ENCODE results near the gene NUP205. TPM values are rescaled to one million over a fixed set of nuclear protein-coding genes. Genes with fewer than 3 reads are reported as not detected.
"Not testable (repeated sequence)": the region's sequence is repeated elsewhere in the genome, so short reads cannot be mapped to it uniquely, and the experiment has no call there.

Gene NUP205
- total RNA-seq, 4 donors from 2014 or later, result 28.6 to 68.2 (median 42.1) TPM

DNA sequence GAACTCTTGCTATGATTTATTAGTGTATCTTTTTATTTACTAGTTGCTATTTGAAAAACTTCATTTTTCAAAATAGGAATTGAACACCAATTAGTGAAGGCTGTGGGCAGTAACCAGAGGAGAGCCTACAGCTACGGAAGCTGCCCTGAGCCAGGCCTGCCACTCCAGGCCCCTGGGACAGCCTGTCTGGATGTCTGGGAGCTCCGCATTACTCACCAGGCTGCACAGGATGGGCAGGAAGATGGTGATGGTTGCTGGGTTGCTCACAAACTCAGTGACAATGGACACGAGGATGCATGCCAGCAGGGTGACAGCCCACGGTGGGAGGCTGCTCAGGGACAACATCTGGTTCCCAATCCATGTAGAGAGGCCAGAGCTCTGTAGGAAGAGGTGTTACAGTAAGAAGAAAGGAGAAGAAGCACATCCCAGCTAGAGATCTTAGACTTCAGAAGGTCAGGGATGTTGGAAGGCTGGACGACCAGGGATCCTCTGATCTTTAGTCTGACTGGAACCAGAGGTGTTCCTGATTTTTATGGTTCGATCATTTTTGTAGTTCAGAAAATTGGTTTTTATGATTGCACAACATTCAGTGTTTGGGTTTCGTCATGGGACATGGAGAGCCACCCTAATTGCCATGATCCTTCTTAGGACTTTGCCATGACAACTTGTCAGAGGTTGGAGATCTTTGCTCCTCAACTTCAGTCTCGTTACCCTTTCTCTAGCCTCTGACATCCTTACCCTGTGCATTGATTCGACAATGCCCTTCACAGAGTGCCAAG, 127.8 kb downstream of the NUP205 start:
- no peak for DNase-seq (ENCODE audit: low spot score in 2 of 2)
- 81 to 84% methylated on average over 9 of the region's 9 CpGs for WGBS, 2 donors
- peaks cover 0 to 59% (median 0%) of the 10 kb centered on the region in 3 donors for H3K36me3 ChIP-seq
- H3K4me3 ChIP-seq, result no peak overlapping the region
- H3K4me1 ChIP-seq, result peaks cover 0 to 9% (median 0%) of the 10 kb centered on the region in 4 donors
- H3K27me3 ChIP-seq, result no peaks in the 10 kb centered on the region
- no peak for TF ChIP-seq EP300 (IDR thresholded peaks at IDR 0.05)
- TF ChIP-seq, protein P1, sequence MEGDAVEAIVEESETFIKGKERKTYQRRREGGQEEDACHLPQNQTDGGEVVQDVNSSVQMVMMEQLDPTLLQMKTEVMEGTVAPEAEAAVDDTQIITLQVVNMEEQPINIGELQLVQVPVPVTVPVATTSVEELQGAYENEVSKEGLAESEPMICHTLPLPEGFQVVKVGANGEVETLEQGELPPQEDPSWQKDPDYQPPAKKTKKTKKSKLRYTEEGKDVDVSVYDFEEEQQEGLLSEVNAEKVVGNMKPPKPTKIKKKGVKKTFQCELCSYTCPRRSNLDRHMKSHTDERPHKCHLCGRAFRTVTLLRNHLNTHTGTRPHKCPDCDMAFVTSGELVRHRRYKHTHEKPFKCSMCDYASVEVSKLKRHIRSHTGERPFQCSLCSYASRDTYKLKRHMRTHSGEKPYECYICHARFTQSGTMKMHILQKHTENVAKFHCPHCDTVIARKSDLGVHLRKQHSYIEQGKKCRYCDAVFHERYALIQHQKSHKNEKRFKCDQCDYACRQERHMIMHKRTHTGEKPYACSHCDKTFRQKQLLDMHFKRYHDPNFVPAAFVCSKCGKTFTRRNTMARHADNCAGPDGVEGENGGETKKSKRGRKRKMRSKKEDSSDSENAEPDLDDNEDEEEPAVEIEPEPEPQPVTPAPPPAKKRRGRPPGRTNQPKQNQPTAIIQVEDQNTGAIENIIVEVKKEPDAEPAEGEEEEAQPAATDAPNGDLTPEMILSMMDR (IDR thresholded peaks at IDR 0.05), result no peak
- TF ChIP-seq POLR2A (IDR thresholded peaks at IDR 0.05), result no peak
- H3K27ac ChIP-seq, result no peak overlapping the region
- no peaks in the 10 kb centered on the region for H3K9me3 ChIP-seq

DNA sequence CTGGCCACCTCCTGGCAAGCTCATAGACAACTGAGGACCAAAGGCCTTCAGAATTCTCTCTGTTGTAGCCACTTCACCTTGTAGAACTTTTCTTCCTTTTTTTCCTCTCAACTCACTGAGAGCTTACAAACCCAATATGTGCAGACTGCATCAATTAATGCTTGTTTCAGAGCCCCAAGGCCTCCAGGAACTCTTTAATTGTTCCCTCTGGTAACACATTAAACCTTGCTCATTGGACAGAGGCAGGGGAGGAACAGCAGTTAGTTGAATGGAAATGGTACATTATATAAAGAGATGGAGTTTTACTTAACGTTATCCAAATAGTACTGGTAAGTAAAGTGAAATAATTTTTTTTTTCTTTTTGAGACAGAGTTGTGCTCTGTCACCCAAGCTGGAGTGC, 129.7 kb downstream of the NUP205 start:
- Histone ChIP-seq H3K27me3 (no peaks in the 10 kb centered on the region), H3K9me3 (no peaks in the 10 kb centered on the region), H3K4me3 (no peak overlapping the region), H3K36me3 (peaks cover 0 to 66% (median 0%) of the 10 kb centered on the region in 3 donors), H3K27ac (no peak overlapping the region), H3K4me1 (peaks cover 0 to 9% (median 0%) of the 10 kb centered on the region in 4 donors)
- 19 to 33% methylated on average over 1 of the region's 1 CpG for WGBS, 2 donors
- DNase-seq (ENCODE audit: low spot score in 2 of 2), result no peak
- TF ChIP-seq EP300 (IDR thresholded peaks at IDR 0.05) (no peak), POLR2A (IDR thresholded peaks at IDR 0.05) (no peak)
- TF ChIP-seq, protein P1 (IDR thresholded peaks at IDR 0.05), result no peak

DNA sequence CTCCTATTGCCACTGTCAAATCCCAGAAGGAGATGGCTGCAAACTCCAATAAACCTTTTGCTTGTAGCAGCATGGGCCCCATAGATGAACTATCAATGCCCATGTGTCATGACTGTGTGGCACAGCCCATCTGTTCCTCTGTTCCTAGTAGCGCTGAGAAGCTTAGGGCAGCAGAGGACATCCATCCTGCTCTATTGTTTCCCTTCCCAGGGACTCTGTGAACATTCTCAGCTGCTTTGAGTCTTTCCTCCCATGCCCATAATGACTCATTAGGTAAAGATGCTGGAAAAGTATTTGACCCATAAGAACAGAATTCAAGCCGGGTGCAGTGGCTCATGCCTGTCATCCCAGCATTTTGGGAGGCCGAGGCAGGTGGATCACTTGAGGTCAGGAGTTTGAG, 132.8 kb downstream of the NUP205 start:
- no peak overlapping the region for H3K27ac ChIP-seq
- DNase-seq (ENCODE audit: low spot score in 2 of 2), result no peak
- H3K9me3 ChIP-seq, result no peaks in the 10 kb centered on the region
- WGBS, 2 donors, result 94 to 98% methylated on average over 3 of the region's 3 CpGs
- no peaks in the 10 kb centered on the region for H3K4me1 ChIP-seq
- no peak overlapping the region for H3K4me3 ChIP-seq
- TF ChIP-seq POLR2A (IDR thresholded peaks at IDR 0.05), result no peak
- TF ChIP-seq, protein P1 (IDR thresholded peaks at IDR 0.05), result no peak
- H3K36me3 ChIP-seq, result peaks cover 0 to 87% (median 0%) of the 10 kb centered on the region in 3 donors
- no peaks in the 10 kb centered on the region for H3K27me3 ChIP-seq

DNA sequence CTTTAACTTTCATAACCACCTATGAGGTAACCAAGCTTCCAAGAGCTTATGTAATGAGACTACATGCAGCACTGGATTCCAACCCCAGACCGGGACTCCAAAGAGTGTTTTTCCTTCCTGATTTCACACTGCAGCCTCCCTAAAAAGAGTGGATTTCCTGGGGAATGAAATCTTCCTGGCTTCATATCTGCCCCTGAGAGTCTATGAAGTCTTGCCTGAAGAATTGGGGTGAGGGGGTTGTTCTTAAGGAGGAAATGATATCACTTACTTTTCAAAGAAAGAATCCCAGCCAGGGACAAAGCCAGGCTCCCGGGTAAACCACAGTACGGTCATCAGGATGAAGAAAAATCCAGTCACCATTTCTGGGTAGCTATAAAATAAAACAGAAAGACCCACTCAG, 134.3 kb downstream of the NUP205 start:
- 59 to 69% methylated on average over 3 of the region's 3 CpGs for WGBS, 2 donors
- no peak for DNase-seq (ENCODE audit: low spot score in 2 of 2)
- Histone ChIP-seq H3K4me3 (no peak overlapping the region), H3K9me3 (no peaks in the 10 kb centered on the region), H3K27ac (no peak overlapping the region), H3K36me3 (peaks cover 0 to 77% (median 0%) of the 10 kb centered on the region in 3 donors), H3K4me1 (no peaks in the 10 kb centered on the region), H3K27me3 (no peaks in the 10 kb centered on the region)
- TF ChIP-seq EP300 (IDR thresholded peaks at IDR 0.05), result no peak
- TF ChIP-seq POLR2A (IDR thresholded peaks at IDR 0.05), result no peak
- TF ChIP-seq, protein P1 (IDR thresholded peaks at IDR 0.05), result no peak

DNA sequence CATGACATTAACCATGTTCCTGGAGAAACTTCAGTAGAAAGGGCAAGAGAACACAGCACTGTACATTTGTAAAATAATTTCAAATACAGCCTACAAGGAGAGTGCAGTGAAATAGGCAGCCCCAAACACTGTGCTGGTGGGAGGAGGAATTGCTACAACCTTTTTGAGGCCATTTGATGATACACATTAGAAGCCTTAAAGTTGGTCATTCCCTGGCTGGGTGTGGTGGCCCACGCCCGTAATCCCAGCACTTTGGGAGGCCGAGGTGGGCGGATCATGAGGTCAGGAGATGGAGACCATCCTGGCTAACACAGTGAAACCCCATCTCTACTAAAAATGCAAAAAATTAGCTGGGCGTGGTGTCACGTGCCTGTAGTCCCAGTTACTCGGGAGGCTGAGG, 134.9 kb downstream of the NUP205 start:
- WGBS, 2 donors, result 88 to 89% methylated on average over 7 of the region's 7 CpGs
- H3K36me3 ChIP-seq, result peaks cover 0 to 72% (median 0%) of the 10 kb centered on the region in 3 donors
- H3K4me3 ChIP-seq; H3K4me1 ChIP-seq; H3K9me3 ChIP-seq; DNase-seq (ENCODE audit: low spot score in 2 of 2); H3K27ac ChIP-seq; H3K27me3 ChIP-seq: not testable (repeated sequence)
